HG03342 (cell line): Measurements from ENCODE around the gene LACRT.
"Not testable (repeated sequence)": the region's sequence is repeated elsewhere in the genome, so short reads cannot be mapped to it uniquely, and the experiment has no call there.

Source experiments
- ATAC-seq: cut with Tn5 transposase; IDR thresholded peaks from one replicate; pipeline ENCODE4 v1.9.1; 2021; ENCODE audit warnings: mild to moderate bottlenecking, moderate library complexity; ENCODE audit not compliant: unreplicated experiment

LACRT gene

GRCh38 chr12:54634795-54635194 lies at the start of gene LACRT:
Gene LACRT, minus strand, starts transcription at chr12:54634895. Its CDS starts 54 bp downstream, at chr12:54634841.
- ATAC-seq: no peak

GRCh38 chr12:54683398-54683797 lies 48.7 kb upstream of the LACRT start:
- ATAC-seq: no peak

DNA sequence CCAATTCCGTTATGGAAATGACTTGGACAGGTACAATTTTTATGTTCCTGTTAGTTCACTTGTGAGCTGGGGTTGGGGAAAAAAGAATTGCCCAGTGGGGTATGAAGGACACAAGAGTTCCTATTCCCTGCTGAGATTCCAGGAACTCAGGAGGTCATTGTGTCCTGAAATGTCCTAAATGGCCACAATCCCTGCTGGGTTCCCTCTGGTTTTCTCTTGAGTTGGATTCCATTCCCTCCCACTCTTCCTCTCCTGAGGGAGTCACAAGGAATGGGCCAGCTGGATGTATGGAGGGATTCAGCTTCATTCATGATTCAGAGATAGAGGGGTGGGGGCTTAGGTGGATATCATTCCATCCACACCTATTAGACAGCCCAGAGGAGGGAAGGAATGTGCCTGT lies 48.0 kb upstream of the LACRT start:
- no peak for ATAC-seq

- ATAC-seq: peak; percentile 90
Observed at GRCh38 chr12:54680374-54680773, 45.7 kb upstream of the LACRT start.

DNA sequence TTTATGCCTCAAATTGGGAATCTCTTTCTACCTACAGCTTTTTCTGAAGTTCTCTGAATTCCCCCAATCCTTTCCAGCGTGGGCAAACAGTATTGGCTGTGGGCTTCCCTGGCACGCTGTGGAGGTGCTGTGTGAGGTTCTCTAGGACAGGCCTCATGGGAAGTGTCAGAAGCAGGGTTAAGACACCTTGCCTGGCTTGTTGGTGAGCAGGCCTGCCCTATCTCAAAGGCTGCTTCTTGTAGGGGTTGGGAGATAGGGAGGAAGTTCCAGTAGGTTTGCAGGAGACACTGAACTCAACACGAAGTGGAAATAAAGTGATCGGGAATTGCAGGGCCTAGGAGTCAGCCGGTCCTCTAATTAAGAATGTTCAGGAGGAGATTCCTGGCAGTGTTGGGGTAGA lies 43.4 kb upstream of the LACRT start:
- no peak for ATAC-seq

DNA sequence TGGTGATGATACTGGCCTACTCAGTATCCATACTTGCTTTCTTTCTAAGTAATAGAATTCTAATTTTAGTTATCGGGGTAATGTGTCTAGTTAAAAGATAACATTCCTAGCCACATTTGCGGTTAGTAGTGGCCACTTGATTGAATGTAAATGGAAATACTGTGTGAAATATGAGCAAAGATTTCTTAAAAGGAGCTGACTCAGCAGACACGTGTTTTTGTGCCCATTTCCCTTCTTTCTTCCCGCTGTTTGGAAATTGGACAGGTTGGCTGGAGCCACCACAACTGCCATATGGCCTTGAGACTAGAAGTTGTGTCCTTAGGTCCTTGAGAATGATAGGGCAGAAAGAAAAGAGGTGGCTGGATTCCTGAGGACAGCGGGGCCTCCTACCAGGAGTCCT lies 33.2 kb upstream of the LACRT start:
- no peak for ATAC-seq

- no peak for ATAC-seq
Observed at GRCh38 chr12:54666008-54666407, 31.3 kb upstream of the LACRT start.

GRCh38 chr12:54665022-54665635 lies 30.4 kb upstream of the LACRT start:
- not testable (repeated sequence) for ATAC-seq

DNA sequence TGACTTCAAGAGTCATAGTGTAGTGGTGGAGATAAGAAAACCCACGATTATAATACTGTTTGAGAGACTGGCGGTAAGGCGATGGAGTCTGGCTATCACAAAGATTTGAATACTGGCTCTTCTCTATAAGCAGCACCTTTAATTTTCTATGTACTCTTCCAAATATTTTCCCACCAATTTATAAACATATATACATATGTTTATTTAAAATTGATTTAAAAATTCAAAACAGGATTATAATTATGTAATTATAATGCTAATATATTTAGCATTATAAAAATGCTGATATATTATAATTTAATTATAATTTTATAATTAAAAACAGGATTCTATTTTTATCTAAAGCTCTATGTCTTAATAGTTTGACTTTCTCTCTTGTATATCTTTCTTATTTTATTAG lies 28.9 kb upstream of the LACRT start:
- ATAC-seq: no peak

DNA sequence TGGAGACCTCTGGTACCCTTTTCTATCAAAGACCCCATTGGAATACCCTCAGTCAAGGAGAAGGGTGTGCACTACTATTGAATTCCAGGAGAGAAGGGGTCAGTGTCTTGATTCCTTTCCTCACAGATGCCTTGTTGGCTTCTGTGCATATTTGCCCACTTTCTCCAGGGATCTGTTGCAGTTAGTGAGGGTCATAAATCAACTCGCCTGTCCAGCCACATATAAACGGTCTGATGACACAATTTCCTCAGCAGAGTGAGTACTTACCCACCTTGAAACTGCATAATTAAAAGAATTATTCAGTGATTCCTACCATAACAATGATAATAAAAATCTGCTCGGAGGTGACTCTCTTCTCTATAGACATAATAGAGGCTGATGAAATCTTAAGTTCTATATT lies 27.3 kb upstream of the LACRT start:
- ATAC-seq: no peak

DNA sequence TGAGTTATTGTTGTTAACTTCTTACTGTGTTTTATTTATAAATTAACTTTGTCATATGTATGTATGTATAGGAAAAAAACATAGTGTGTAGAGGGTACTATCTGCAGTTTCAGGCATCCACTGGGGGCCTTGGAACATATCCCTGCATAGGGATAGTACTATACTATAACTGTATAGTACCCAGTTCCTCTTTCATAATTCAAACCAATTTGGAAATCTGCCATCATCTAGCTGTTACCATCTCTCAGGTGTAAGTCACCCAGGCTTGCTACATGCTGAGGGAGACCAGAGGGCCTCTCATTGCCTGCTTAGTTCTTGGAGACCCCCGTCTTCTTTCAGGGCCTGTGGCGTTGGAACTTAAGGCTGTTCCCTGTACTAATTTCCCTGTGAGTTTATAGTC lies 26.4 kb upstream of the LACRT start:
- peak; percentile 48 for ATAC-seq

DNA sequence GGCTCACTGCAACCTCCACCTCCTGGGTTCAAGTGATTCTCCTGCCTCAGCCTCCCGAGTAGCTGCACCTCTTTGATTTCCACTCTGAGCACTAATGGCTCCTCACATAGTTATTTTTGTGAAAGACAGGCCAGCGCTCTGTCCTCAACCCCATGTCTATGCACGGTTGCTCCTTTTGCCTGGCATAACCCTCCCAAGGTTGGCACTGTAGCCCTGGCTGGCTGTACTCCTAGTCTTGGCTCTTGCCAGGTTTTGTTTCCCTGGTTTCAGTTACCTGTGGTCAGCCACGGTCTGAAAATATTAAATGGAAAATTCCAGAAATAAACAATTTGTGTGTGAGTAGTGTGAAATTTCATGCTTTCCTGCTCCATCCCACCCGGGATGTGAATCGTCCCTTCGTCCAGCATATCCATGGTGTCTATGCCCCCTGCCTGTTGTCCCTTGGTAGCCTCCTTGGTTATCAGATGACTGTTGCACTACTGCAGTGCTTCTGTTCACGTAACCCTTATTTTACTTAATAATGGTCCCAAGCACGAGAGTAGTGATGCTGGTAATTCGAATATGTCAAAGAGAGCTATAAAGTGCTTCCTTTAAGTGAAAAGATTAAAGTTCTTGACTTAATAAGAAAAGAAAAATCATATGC lies 25.7 kb upstream of the LACRT start:
- no peak for ATAC-seq

DNA sequence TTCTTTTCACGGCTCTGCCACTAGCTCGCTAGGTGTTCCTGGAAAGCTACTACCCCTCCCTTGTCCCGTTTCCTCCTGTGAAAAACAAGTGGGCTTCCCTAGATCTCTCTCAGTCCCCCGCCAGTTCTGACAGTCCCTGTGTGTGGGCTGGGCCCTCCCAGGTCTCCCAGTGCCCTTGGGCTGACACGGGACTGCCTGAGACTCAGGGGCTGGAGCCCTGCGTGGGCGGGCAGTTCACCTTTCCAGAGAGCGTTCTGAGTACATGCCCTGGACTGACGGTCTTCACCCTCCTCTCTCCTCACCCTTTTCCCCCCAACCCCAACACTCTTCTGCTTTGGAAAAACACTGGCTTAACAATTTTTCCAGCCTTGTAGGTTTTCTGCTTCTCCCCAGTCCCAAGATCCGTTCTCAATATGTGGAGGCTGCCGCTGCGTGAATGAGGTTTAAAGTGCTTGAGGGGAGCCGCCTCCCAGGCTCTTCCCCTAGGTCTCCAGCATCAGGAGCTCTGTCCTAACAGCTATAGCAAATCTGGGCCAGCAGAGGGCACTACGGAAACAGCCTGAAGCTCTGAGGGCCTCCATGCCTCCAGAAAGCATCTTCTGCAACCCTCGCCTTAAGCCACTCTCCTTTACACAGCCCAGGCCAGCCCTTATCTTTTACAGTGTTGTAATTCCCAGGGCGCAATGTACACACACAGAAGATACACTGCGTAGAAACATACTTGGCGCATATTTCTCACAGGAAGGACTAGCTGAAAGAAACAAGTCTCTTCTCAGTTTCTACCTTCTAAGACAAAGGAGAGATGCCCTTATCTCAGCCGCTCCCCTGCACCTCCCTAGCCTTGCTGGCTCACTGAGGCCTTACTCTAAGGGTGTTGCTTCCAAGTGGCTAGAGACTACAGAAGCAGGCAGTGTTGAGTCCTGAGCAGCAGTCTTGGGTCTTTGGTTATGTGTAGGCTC lies 23.9 kb upstream of the LACRT start:
- no peak for ATAC-seq

- ATAC-seq: no peak
Observed at GRCh38 chr12:54657105-54657607, 22.5 kb upstream of the LACRT start.

- ATAC-seq: no peak
Observed at GRCh38 chr12:54654926-54655325, 20.2 kb upstream of the LACRT start.

- no peak for ATAC-seq
Observed at GRCh38 chr12:54653025-54653424, 18.3 kb upstream of the LACRT start.

DNA sequence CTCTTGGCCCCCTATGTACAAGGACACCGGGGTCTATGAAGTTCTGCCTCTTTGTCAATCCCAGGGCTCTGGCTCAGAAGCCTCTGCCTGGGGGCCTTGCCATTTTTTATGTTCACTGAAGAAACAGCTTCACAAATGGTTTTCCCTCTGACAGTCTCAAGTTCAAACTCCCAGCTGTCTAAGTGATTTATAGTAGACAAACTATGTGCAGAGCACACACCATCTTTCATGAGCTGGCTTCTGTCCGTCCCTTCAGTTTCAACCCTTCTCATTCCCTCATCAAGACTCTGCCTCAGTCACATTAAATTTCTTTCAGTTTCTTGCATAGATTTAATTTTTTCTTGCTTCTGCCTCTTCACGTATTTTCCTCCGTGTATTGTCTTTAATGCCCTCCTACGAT lies 16.2 kb upstream of the LACRT start:
- no peak for ATAC-seq

DNA sequence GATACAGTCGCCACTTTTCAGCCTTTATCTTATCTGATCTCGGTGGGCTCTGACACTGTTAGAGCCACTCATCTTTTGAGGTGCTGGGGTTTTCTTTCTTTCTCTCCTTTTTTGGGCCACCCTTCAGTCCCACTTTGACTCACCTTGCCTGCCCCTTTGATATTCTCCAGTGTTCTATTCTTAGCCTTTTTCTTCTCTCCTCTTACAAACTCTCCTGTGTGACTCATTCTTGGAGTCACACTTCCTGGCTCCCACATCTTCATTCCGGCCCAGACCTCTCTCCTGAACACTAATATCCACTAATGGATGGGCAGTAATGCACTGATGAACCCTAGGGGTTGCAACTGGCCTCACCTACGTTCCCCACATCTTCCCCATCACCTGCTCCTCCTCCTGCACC lies 15.7 kb upstream of the LACRT start:
- ATAC-seq: no peak

DNA sequence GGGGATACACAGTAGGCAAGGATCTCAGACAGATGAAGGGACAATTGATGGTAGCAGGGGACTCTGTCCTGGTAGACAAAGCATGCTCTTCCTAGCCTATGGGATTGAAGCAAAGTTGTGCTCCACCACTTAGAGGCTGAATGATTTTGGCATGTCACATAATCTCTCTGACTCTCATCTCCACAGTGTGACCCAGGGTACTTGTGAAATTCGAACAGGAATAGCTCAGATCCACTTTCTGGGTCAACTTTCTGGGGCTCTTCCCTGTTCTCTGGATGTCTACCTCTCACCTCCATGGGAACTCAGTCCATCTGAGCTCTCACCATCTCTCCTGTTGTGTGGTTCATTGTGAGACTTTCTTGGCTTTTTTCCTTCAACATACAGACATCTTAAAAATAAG lies 15.1 kb upstream of the LACRT start:
- ATAC-seq: no peak

GRCh38 chr12:54648265-54648664 lies 13.6 kb upstream of the LACRT start, which contains the start of gene DCD:
Gene DCD, minus strand, starts transcription at chr12:54648365. Its CDS starts 62 bp downstream, at chr12:54648303.
- no peak for ATAC-seq

- ATAC-seq: no peak
Observed at GRCh38 chr12:54641554-54641953, 6.9 kb upstream of the LACRT start.
